Measurements from ENCODE around the gene EIF3K.

GRCh38 chr19:38583219-38583984 is 35.6 kb upstream of the EIF3K start:
- TF ChIP-seq CREB1 (IDR thresholded peaks at IDR 0.05; ENCODE audit: low read depth) (no peak), EP300 (IDR thresholded peaks at IDR 0.05; ENCODE audit: borderline replicate concordance) (no peak), CEBPB (IDR thresholded peaks at IDR 0.05) (no peak), ZBTB7A (IDR thresholded peaks at IDR 0.05; ENCODE audit: low read depth) (no peak), USF1 (IDR thresholded peaks at IDR 0.05) (no peak), MAX (IDR thresholded peaks at IDR 0.05) (no peak), FOXM1 (IDR thresholded peaks at IDR 0.05; ENCODE audit: borderline replicate concordance, low read depth) (no peak), TCF12 (IDR thresholded peaks at IDR 0.05; ENCODE audit: low read depth) (no peak), YY1 (IDR thresholded peaks at IDR 0.05; ENCODE audit: low read depth) (no peak), TAF1 (IDR thresholded peaks at IDR 0.05; ENCODE audit: low read depth) (no peak), TEAD4 (IDR thresholded peaks at IDR 0.05) (no peak), RAD21 (IDR thresholded peaks at IDR 0.05; ENCODE audit: low read depth) (no peak), EGR1 (IDR thresholded peaks at IDR 0.05) (no peak)
- TF ChIP-seq, protein P1, sequence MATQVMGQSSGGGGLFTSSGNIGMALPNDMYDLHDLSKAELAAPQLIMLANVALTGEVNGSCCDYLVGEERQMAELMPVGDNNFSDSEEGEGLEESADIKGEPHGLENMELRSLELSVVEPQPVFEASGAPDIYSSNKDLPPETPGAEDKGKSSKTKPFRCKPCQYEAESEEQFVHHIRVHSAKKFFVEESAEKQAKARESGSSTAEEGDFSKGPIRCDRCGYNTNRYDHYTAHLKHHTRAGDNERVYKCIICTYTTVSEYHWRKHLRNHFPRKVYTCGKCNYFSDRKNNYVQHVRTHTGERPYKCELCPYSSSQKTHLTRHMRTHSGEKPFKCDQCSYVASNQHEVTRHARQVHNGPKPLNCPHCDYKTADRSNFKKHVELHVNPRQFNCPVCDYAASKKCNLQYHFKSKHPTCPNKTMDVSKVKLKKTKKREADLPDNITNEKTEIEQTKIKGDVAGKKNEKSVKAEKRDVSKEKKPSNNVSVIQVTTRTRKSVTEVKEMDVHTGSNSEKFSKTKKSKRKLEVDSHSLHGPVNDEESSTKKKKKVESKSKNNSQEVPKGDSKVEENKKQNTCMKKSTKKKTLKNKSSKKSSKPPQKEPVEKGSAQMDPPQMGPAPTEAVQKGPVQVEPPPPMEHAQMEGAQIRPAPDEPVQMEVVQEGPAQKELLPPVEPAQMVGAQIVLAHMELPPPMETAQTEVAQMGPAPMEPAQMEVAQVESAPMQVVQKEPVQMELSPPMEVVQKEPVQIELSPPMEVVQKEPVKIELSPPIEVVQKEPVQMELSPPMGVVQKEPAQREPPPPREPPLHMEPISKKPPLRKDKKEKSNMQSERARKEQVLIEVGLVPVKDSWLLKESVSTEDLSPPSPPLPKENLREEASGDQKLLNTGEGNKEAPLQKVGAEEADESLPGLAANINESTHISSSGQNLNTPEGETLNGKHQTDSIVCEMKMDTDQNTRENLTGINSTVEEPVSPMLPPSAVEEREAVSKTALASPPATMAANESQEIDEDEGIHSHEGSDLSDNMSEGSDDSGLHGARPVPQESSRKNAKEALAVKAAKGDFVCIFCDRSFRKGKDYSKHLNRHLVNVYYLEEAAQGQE (IDR thresholded peaks at IDR 0.05; ENCODE audit: low read depth): no peak

Measured in Ishikawa (cell line).